Measurements from ENCODE around the gene PLXNB1. TPM values are rescaled to one million over a fixed set of nuclear protein-coding genes. Genes with fewer than 3 reads are reported as not detected.

The PLXNB1 gene
- total and polyA plus RNA-seq, 12 donors: 3.4 to 115 (median 13.7) TPM

GRCh38 chr3:48388966-48389365 lies 40.9 kb downstream of the PLXNB1 start:
- no peak overlapping the region for H3K27ac ChIP-seq
- no peak overlapping the region for H3K4me3 ChIP-seq
- DNase-seq: no peak
- H3K4me1 ChIP-seq (replicated peaks in 1 of 2): no peaks in the 10 kb centered on the region
- H3K27me3 ChIP-seq: no peaks in the 10 kb centered on the region
- H3K9me3 ChIP-seq (replicated peaks in 1 of 3): no peaks in the 10 kb centered on the region
- 70 to 78% (median 77%) methylated on average over 2 of the region's 2 CpGs for WGBS, 4 donors
- no peaks in the 10 kb centered on the region for H3K36me3 ChIP-seq (replicated peaks in 1 of 2)
- intact Hi-C loops (cut with DNase I): no loop called here
- no peak for TF ChIP-seq CTCF (IDR thresholded peaks at IDR 0.05)
- no peak for TF ChIP-seq POLR2A (IDR thresholded peaks at IDR 0.05)

- no peaks in the 10 kb centered on the region for H3K36me3 ChIP-seq (replicated peaks in 1 of 2)
- no peaks in the 10 kb centered on the region for H3K4me1 ChIP-seq (replicated peaks in 1 of 2)
- H3K4me3 ChIP-seq: no peak overlapping the region
- H3K27ac ChIP-seq: no peak overlapping the region
- TF ChIP-seq POLR2A (IDR thresholded peaks at IDR 0.05): no peak
- intact Hi-C loops (cut with DNase I): no loop called here
- no peaks in the 10 kb centered on the region for H3K27me3 ChIP-seq
- DNase-seq: no peak
- no peaks in the 10 kb centered on the region for H3K9me3 ChIP-seq (replicated peaks in 1 of 3)
Measured at GRCh38 chr3:48387634-48388033, 42.3 kb downstream of the PLXNB1 start.

- Histone ChIP-seq H3K36me3 (replicated peaks in 1 of 2) (no peaks in the 10 kb centered on the region), H3K27ac (no peak overlapping the region), H3K27me3 (no peaks in the 10 kb centered on the region), H3K9me3 (replicated peaks in 1 of 3) (no peaks in the 10 kb centered on the region), H3K4me3 (no peak overlapping the region), H3K4me1 (replicated peaks in 1 of 2) (no peaks in the 10 kb centered on the region)
- intact Hi-C loops (cut with DNase I): no loop called here
- no peak for DNase-seq
- WGBS, 4 donors: 65 to 80% (median 71%) methylated on average over 5 of the region's 5 CpGs
- TF ChIP-seq CTCF (IDR thresholded peaks at IDR 0.05) (no peak), POLR2A (IDR thresholded peaks at IDR 0.05) (no peak)
Measured at GRCh38 chr3:48372862-48373435, 56.9 kb downstream of the PLXNB1 start.

GRCh38 chr3:48372377-48372770 lies 57.5 kb downstream of the PLXNB1 start:
- Histone ChIP-seq H3K4me1 (replicated peaks in 1 of 2) (no peaks in the 10 kb centered on the region), H3K4me3 (no peak overlapping the region), H3K36me3 (replicated peaks in 1 of 2) (no peaks in the 10 kb centered on the region), H3K9me3 (replicated peaks in 1 of 3) (no peaks in the 10 kb centered on the region), H3K27ac (no peak overlapping the region), H3K27me3 (no peaks in the 10 kb centered on the region)
- no peak for TF ChIP-seq POLR2A (IDR thresholded peaks at IDR 0.05)
- TF ChIP-seq CTCF (IDR thresholded peaks at IDR 0.05): no peak
- WGBS, 4 donors: 82 to 99% (median 88%) methylated on average over 7 of the region's 7 CpGs
- intact Hi-C loops (cut with DNase I): no loop called here
- peak in 1 of 7 donors; percentile 36 for DNase-seq

GRCh38 chr3:48371651-48372376 lies 58.1 kb downstream of the PLXNB1 start, which contains the start of gene FBXW12:
FBXW12 (plus strand) TSS chr3:48372219; CDS start chr3:48372768, 549 bp downstream.
- no peak within 1 kb of the TSS for H3K4me3 ChIP-seq
- no peak within 1 kb of the TSS for H3K27ac ChIP-seq
- H3K9me3 ChIP-seq (replicated peaks in 1 of 3): no peaks in the 10 kb centered on the region
- no peak for DNase-seq
- TF ChIP-seq CTCF (IDR thresholded peaks at IDR 0.05) (no peak), POLR2A (IDR thresholded peaks at IDR 0.05) (no peak)
- no peaks in the 10 kb centered on the region for H3K4me1 ChIP-seq (replicated peaks in 1 of 2)
- no peaks in the 10 kb centered on the region for H3K36me3 ChIP-seq (replicated peaks in 1 of 2)
- WGBS, 4 donors: 87 to 92% (median 89%) methylated on average over 11 of the region's 11 CpGs
- H3K27me3 ChIP-seq: no peaks in the 10 kb centered on the region
- intact Hi-C loops (cut with DNase I): no loop called here
